WTC11 (cell line): ENCODE measurements around the gene NCS1. TPM values are rescaled to one million over a fixed set of nuclear protein-coding genes. Genes with fewer than 3 reads are reported as not detected.

ENCODE experiments used
- ATAC-seq: fragments of 200-7000 bp; cut with Tn5 transposase; 2 replicates; pipeline ENCODE4 v1.10.0; 2021; ENCODE audit warnings: mild to moderate bottlenecking, moderate library complexity
- CTCF ChIA-PET: fragments of 300-600 bp; sonication (Branson Sonifier 250); formaldehyde crosslinking; loops from one replicate; lab custom pipeline; 2021; ENCODE audit warnings: antibody characterized with exemption; lab: Charles Lee
- POLR2A ChIA-PET: fragments of 350-600 bp; sonication (Branson Sonifier 250); formaldehyde crosslinking; loops from one replicate; lab custom pipeline; 2021; ENCODE audit warnings: antibody characterized with exemption; lab: Charles Lee
- DNase-seq: peaks from one replicate; pipeline ENCODE4 v3.0.0; 2021; ENCODE audit warnings: low spot score
- H3K27ac Mint-ChIP-seq: 2 replicates; pipeline ENCODE4 v1.8.0; 2021; ENCODE audit warnings: mixed read lengths
- H3K27me3 Mint-ChIP-seq: 2 replicates; pipeline ENCODE4 v1.8.0; 2021; ENCODE audit warnings: low read depth, mild to moderate bottlenecking, moderate library complexity, mixed read lengths
- H3K36me3 Mint-ChIP-seq: 2 replicates; pipeline ENCODE4 v1.8.0; 2021; ENCODE audit warnings: mixed read lengths
- H3K4me1 Mint-ChIP-seq: 2 replicates; pipeline ENCODE4 v1.8.0; 2022; ENCODE audit warnings: mixed read lengths
- H3K4me3 Mint-ChIP-seq: 2 replicates; pipeline ENCODE4 v1.8.0; 2021; ENCODE audit warnings: mild to moderate bottlenecking, moderate library complexity, mixed read lengths
- H3K9me3 Mint-ChIP-seq: 2 replicates; pipeline ENCODE4 v1.8.0; 2021; ENCODE audit warnings: mixed read lengths
- ATF1 ChIP-seq: sonication (generic); formaldehyde crosslinking; IDR thresholded peaks from 2 replicates; pipeline ENCODE4 v1.8.1; 2023; ENCODE audit warnings: mild to moderate bottlenecking, moderate library complexity, missing genetic modification reagents
- CREM ChIP-seq: sonication (generic); formaldehyde crosslinking; IDR thresholded peaks from 2 replicates; pipeline ENCODE4 v1.8.1; 2022; ENCODE audit warnings: mild to moderate bottlenecking, missing genetic modification reagents, moderate library complexity
- ELF4 ChIP-seq: sonication (generic); formaldehyde crosslinking; IDR thresholded peaks from 2 replicates; pipeline ENCODE4 v1.8.1; 2022; ENCODE audit warnings: low read depth, mild to moderate bottlenecking, moderate library complexity, missing genetic modification reagents
- GRHL2 ChIP-seq: fragments of 250-450 bp; sonication (Bioruptor Pico); IDR thresholded peaks from 2 replicates; pipeline ENCODE4 v1.8.0; 2022; ENCODE audit warnings: mild to moderate bottlenecking, moderate library complexity; ENCODE audit not compliant: insufficient replicate concordance, severe bottlenecking
- JAZF1 ChIP-seq: fragments of 250-450 bp; sonication (Bioruptor Pico); IDR thresholded peaks from 2 replicates; pipeline ENCODE4 v1.9.0; 2021; ENCODE audit warnings: moderate library complexity, mild to moderate bottlenecking, inconsistent platforms
- JUN ChIP-seq: sonication (generic); formaldehyde crosslinking; IDR thresholded peaks from 2 replicates; pipeline ENCODE4 v1.8.0; 2023; ENCODE audit warnings: mild to moderate bottlenecking, missing genetic modification reagents
- KAT7 ChIP-seq: sonication (generic); formaldehyde crosslinking; IDR thresholded peaks from 2 replicates; pipeline ENCODE4 v1.8.1; 2023; ENCODE audit warnings: missing genetic modification reagents, mild to moderate bottlenecking, borderline replicate concordance
- PRRX2 ChIP-seq: fragments of 250-450 bp; sonication (Bioruptor Pico); IDR thresholded peaks from 2 replicates; pipeline ENCODE4 v1.8.0; 2021; ENCODE audit warnings: mild to moderate bottlenecking
- SMAD4 ChIP-seq: sonication (generic); formaldehyde crosslinking; IDR thresholded peaks from 2 replicates; pipeline ENCODE4 v1.8.0; 2022; ENCODE audit warnings: mild to moderate bottlenecking, missing genetic modification reagents
- TEAD1 ChIP-seq: sonication (generic); formaldehyde crosslinking; IDR thresholded peaks from 2 replicates; pipeline ENCODE4 v1.8.0; 2022; ENCODE audit warnings: mild to moderate bottlenecking, missing genetic modification reagents
- ZBTB21 ChIP-seq: sonication (generic); formaldehyde crosslinking; IDR thresholded peaks from 2 replicates; pipeline ENCODE4 v1.8.1; 2023; ENCODE audit warnings: mild to moderate bottlenecking, missing genetic modification reagents, borderline replicate concordance
- ZMAT4 ChIP-seq: fragments of 250-450 bp; sonication (Bioruptor Pico); IDR thresholded peaks from 2 replicates; pipeline ENCODE4 v1.9.0; 2021; ENCODE audit warnings: mild to moderate bottlenecking
- ZNF263 ChIP-seq: sonication (generic); formaldehyde crosslinking; IDR thresholded peaks from 2 replicates; pipeline ENCODE4 v1.8.1; 2022; ENCODE audit warnings: low read depth, mild to moderate bottlenecking, moderate library complexity, missing genetic modification reagents
- ZNF281 ChIP-seq: sonication (generic); formaldehyde crosslinking; IDR thresholded peaks from 2 replicates; pipeline ENCODE4 v1.8.0; 2023; ENCODE audit warnings: mild to moderate bottlenecking, missing genetic modification reagents
- ZNF671 ChIP-seq: fragments of 250-450 bp; sonication (Bioruptor Pico); IDR thresholded peaks from 2 replicates; pipeline ENCODE4 v1.8.0; 2021; ENCODE audit warnings: mild to moderate bottlenecking
- total RNA-seq: library from RNA; stranded (reverse); gene quantifications from 3 replicates; pipeline ENCODE4 v1.2.3, GENCODE V29; 2021
- TF ChIP-seq, protein P1 (sequence below): sonication (generic); formaldehyde crosslinking; conservative IDR thresholded peaks from 2 replicates; pipeline ENCODE4 v1.8.1; 2023; ENCODE audit warnings: mild to moderate bottlenecking, low read depth, missing genetic modification reagents, moderate library complexity
- TF ChIP-seq, protein P2 (sequence below): fragments of 250-450 bp; sonication (Bioruptor Pico); conservative IDR thresholded peaks from 2 replicates; pipeline ENCODE4 v1.9.0; 2021; ENCODE audit warnings: mild to moderate bottlenecking
- TF ChIP-seq, protein P3 (sequence below): fragments of 200-600 bp; IDR thresholded peaks from 2 replicates; pipeline ENCODE4 v1.8.0; 2022; ENCODE audit warnings: antibody characterized with exemption
- TF ChIP-seq, protein P4 (sequence below): sonication (generic); formaldehyde crosslinking; IDR thresholded peaks from 2 replicates; pipeline ENCODE4 v1.8.1; 2023; ENCODE audit warnings: mild to moderate bottlenecking, missing genetic modification reagents

Gene NCS1
- total RNA-seq, 1 experiment from 2014 or later, result 32.4 TPM

- no peak for TF ChIP-seq ZNF263
- TF ChIP-seq, protein P1, sequence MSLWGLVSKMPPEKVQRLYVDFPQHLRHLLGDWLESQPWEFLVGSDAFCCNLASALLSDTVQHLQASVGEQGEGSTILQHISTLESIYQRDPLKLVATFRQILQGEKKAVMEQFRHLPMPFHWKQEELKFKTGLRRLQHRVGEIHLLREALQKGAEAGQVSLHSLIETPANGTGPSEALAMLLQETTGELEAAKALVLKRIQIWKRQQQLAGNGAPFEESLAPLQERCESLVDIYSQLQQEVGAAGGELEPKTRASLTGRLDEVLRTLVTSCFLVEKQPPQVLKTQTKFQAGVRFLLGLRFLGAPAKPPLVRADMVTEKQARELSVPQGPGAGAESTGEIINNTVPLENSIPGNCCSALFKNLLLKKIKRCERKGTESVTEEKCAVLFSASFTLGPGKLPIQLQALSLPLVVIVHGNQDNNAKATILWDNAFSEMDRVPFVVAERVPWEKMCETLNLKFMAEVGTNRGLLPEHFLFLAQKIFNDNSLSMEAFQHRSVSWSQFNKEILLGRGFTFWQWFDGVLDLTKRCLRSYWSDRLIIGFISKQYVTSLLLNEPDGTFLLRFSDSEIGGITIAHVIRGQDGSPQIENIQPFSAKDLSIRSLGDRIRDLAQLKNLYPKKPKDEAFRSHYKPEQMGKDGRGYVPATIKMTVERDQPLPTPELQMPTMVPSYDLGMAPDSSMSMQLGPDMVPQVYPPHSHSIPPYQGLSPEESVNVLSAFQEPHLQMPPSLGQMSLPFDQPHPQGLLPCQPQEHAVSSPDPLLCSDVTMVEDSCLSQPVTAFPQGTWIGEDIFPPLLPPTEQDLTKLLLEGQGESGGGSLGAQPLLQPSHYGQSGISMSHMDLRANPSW (CRISPR knock-in tag), result no peak
- TF ChIP-seq ZBTB21 (CRISPR knock-in tag), result no peak
- TF ChIP-seq, protein P2, sequence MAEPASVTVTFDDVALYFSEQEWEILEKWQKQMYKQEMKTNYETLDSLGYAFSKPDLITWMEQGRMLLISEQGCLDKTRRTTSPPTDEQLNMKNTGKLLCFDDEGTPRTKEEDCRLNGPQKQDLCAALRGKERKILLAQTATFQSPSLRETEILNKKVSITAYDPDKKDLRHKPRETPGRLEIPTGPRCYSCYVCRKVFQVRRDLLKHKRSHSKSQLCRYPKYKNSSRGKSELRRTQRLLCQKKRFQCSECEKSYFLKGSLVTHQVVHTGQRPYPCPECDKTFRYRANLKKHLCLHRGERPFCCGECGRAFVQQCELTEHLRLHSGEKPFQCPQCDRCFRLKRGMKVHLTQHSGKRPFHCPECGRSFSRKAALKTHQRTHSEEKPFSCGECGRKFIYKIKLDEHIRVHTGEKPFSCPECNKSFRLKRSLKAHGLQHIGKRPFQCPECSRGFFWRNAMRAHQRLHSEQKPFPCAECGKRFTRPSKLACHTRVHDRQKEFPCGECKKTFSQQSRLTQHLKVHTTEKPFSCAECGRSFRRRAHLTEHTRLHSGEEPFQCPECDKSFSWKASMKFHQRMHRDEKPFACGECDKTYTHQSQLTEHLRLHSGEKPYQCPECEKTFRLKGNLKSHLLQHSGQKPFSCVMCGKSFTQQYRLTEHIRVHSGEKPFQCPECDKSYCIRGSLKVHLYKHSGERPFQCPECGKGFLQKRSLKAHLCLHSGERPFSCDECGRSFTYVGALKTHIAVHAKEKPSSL (CRISPR knock-in tag), result no peak
- TF ChIP-seq TEAD1 (CRISPR knock-in tag), result no peak
- no peak for TF ChIP-seq KAT7 (CRISPR knock-in tag)
- TF ChIP-seq ELF4 (CRISPR knock-in tag), result no peak
- no peak for TF ChIP-seq JAZF1 (CRISPR knock-in tag)
- TF ChIP-seq SMAD4 (CRISPR knock-in tag), result no peak
- TF ChIP-seq ZNF671 (CRISPR knock-in tag), result no peak
- TF ChIP-seq, protein P3, sequence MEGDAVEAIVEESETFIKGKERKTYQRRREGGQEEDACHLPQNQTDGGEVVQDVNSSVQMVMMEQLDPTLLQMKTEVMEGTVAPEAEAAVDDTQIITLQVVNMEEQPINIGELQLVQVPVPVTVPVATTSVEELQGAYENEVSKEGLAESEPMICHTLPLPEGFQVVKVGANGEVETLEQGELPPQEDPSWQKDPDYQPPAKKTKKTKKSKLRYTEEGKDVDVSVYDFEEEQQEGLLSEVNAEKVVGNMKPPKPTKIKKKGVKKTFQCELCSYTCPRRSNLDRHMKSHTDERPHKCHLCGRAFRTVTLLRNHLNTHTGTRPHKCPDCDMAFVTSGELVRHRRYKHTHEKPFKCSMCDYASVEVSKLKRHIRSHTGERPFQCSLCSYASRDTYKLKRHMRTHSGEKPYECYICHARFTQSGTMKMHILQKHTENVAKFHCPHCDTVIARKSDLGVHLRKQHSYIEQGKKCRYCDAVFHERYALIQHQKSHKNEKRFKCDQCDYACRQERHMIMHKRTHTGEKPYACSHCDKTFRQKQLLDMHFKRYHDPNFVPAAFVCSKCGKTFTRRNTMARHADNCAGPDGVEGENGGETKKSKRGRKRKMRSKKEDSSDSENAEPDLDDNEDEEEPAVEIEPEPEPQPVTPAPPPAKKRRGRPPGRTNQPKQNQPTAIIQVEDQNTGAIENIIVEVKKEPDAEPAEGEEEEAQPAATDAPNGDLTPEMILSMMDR, result no peak
- no peak for TF ChIP-seq ZNF281
- TF ChIP-seq ZMAT4 (CRISPR knock-in tag), result no peak
- TF ChIP-seq, protein P4, sequence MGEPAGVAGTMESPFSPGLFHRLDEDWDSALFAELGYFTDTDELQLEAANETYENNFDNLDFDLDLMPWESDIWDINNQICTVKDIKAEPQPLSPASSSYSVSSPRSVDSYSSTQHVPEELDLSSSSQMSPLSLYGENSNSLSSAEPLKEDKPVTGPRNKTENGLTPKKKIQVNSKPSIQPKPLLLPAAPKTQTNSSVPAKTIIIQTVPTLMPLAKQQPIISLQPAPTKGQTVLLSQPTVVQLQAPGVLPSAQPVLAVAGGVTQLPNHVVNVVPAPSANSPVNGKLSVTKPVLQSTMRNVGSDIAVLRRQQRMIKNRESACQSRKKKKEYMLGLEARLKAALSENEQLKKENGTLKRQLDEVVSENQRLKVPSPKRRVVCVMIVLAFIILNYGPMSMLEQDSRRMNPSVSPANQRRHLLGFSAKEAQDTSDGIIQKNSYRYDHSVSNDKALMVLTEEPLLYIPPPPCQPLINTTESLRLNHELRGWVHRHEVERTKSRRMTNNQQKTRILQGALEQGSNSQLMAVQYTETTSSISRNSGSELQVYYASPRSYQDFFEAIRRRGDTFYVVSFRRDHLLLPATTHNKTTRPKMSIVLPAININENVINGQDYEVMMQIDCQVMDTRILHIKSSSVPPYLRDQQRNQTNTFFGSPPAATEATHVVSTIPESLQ (CRISPR knock-in tag), result no peak
- TF ChIP-seq ATF1 (CRISPR knock-in tag), result no peak
- TF ChIP-seq JUN, result no peak
- no peak for TF ChIP-seq GRHL2 (CRISPR knock-in tag)
- no peak for TF ChIP-seq CREM
- TF ChIP-seq PRRX2 (CRISPR knock-in tag), result no peak
- Mint-ChIP-seq H3K27me3 (no peaks in the 10 kb centered on the region), H3K9me3 (peaks cover 4% of the 10 kb centered on the region; the same call in 1 of the 2 replicates), H3K4me1 (peaks cover 16% of the 10 kb centered on the region), H3K4me3 (no peak overlapping the region), H3K36me3 (no peaks in the 10 kb centered on the region), H3K27ac (no peak overlapping the region)
- DNase-seq (no peak), ATAC-seq (no peak)
- ChIA-PET POLR2A (interaction anchor here (1.0 kb wide), 1 partner anchor 27 kb away, joined by 3 read pairs; no protein-coding TSS in a partner anchor), CTCF (no interaction called here)
These were observed 21.3 kb upstream of the NCS1 start for GRCh38 chr9:130150779-130151382.
